Endodermal cell (in vitro differentiated cells): ENCODE data around the gene TMPRSS9. TPM values are rescaled to one million over a fixed set of nuclear protein-coding genes. Genes with fewer than 3 reads are reported as not detected.

ENCODE experiments used
- DNase-seq: peaks from one replicate; pipeline ENCODE4 v3.0.0-alpha.2; 2017
- H3K27ac ChIP-seq: 2 replicates; pipeline ENCODE4 v1.5.1; 2013; ENCODE audit warnings: mild to moderate bottlenecking, low read depth, low read length, moderate library complexity
- H3K27me3 ChIP-seq: 2 replicates; pipeline ENCODE4 v1.6.1; 2013; ENCODE audit warnings: mild to moderate bottlenecking, low read length, moderate library complexity; ENCODE audit not compliant: insufficient read depth, control insufficient read depth, poor library complexity, severe bottlenecking
- H3K36me3 ChIP-seq: 2 replicates; pipeline ENCODE4 v1.7.0; 2013; ENCODE audit warnings: mild to moderate bottlenecking, low read length, moderate library complexity; ENCODE audit not compliant: control insufficient read depth, insufficient read depth
- H3K4me1 ChIP-seq: one replicate; pipeline ENCODE4 v1.7.0; 2013; ENCODE audit warnings: low read length; ENCODE audit not compliant: control insufficient read depth, insufficient read depth
- H3K4me3 ChIP-seq: 2 replicates; pipeline ENCODE4 v1.5.1; 2013; ENCODE audit warnings: mild to moderate bottlenecking, low read length, moderate library complexity
- H3K9ac ChIP-seq: 2 replicates; pipeline ENCODE4 v1.6.1; 2013; ENCODE audit warnings: mild to moderate bottlenecking, low read length, moderate library complexity; ENCODE audit not compliant: poor library complexity, severe bottlenecking; ENCODE audit errors: extremely low read depth
- H3K9me3 ChIP-seq: 2 replicates; pipeline ENCODE4 v1.6.1; 2013; ENCODE audit warnings: mild to moderate bottlenecking, low read length, moderate library complexity; ENCODE audit not compliant: control insufficient read depth
- H3K27ac Mint-ChIP-seq: 2 replicates; pipeline ENCODE4 v1.8.0; 2020; ENCODE audit warnings: mixed read lengths
- H3K27me3 Mint-ChIP-seq: 2 replicates; pipeline ENCODE4 v1.8.0; 2021; ENCODE audit warnings: mild to moderate bottlenecking, mixed read lengths; ENCODE audit not compliant: insufficient read depth
- H3K36me3 Mint-ChIP-seq: 2 replicates; pipeline ENCODE4 v1.8.0; 2020; ENCODE audit warnings: low read depth, mixed read lengths
- H3K4me1 Mint-ChIP-seq: 2 replicates; pipeline ENCODE4 v1.8.0; 2020; ENCODE audit warnings: mixed read lengths
- H3K4me3 Mint-ChIP-seq: 2 replicates; pipeline ENCODE4 v1.8.0; 2020; ENCODE audit warnings: mild to moderate bottlenecking, moderate library complexity, mixed read lengths
- H3K9me3 Mint-ChIP-seq: 2 replicates; pipeline ENCODE4 v1.8.0; 2020; ENCODE audit warnings: mild to moderate bottlenecking, mixed read lengths
- CTCF ChIP-seq: fragments of 200-600 bp; sonication (generic); conservative IDR thresholded peaks from 2 replicates; pipeline ENCODE4 v1.5.0; 2021; ENCODE audit warnings: antibody characterized with exemption, mild to moderate bottlenecking
- WGBS, 2 experiments: methylation state at CpG; one replicate each; pipeline versions ENCODE4 v1.1.5 to v1.1.7; 2013; ENCODE audit warnings: missing lambda C conversion rate in 2 of 2, mixed read lengths in 1 of 2; ENCODE audit not compliant: insufficient coverage in 1 of 2, insufficient read length in 1 of 2; 5-methylcytosine and 5-hydroxymethylcytosine counted together
- total RNA-seq, 2 donors: library from RNA; stranded (reverse); fragmentation: NEBNext Ultra II Directional in 1 of 2; extraction: Animal tissue kit (Norgen Biotek cat#: 25700) in 1 of 2; gene quantifications; 2 replicates in 1 of 2; 3 replicates in 1 of 2; pipeline ENCODE4 v1.2.1, GENCODE V29; 2021

TMPRSS9 gene
- total RNA-seq, 2 donors from 2014 or later: 0.73 to 1.2 TPM

- peaks cover 26% of the 10 kb centered on the region for H3K36me3 Mint-ChIP-seq
- H3K9ac ChIP-seq: no peak overlapping the region
- no peak overlapping the region for H3K27ac Mint-ChIP-seq
- no peak overlapping the region for H3K4me3 Mint-ChIP-seq
- H3K27me3 ChIP-seq: no peaks in the 10 kb centered on the region
- no peak overlapping the region for H3K27ac ChIP-seq
- no peaks in the 10 kb centered on the region for H3K27me3 Mint-ChIP-seq
- H3K9me3 ChIP-seq: no peaks in the 10 kb centered on the region
- no peak for DNase-seq
- no peaks in the 10 kb centered on the region for H3K4me1 ChIP-seq
- 96% methylated on average over 23 to 42 of the region's 42 CpGs for WGBS, 2 experiments
- no peaks in the 10 kb centered on the region for H3K4me1 Mint-ChIP-seq
- H3K9me3 Mint-ChIP-seq: no peaks in the 10 kb centered on the region
- no peak overlapping the region for H3K4me3 ChIP-seq
- peaks cover 44% of the 10 kb centered on the region for H3K36me3 ChIP-seq
- no peak for TF ChIP-seq CTCF
Observed at GRCh38 chr19:2434721-2435265, 74.7 kb downstream of the TMPRSS9 start.

- no peak for DNase-seq
- no peaks in the 10 kb centered on the region for H3K9me3 ChIP-seq
- Mint-ChIP-seq H3K27ac (no peak overlapping the region), H3K27me3 (no peaks in the 10 kb centered on the region), H3K4me3 (no peak overlapping the region), H3K9me3 (no peaks in the 10 kb centered on the region), H3K4me1 (no peaks in the 10 kb centered on the region), H3K36me3 (peaks cover 26% of the 10 kb centered on the region)
- 95 to 98% methylated on average over 14 to 33 of the region's 39 CpGs for WGBS, 2 experiments
- TF ChIP-seq CTCF: no peak
- H3K4me3 ChIP-seq: no peak overlapping the region
- no peak overlapping the region for H3K9ac ChIP-seq
- H3K27ac ChIP-seq: no peak overlapping the region
- peaks cover 40% of the 10 kb centered on the region for H3K36me3 ChIP-seq
- H3K4me1 ChIP-seq: no peaks in the 10 kb centered on the region
- no peaks in the 10 kb centered on the region for H3K27me3 ChIP-seq
Observed at GRCh38 chr19:2436384-2436783, 76.3 kb downstream of the TMPRSS9 start.

DNA sequence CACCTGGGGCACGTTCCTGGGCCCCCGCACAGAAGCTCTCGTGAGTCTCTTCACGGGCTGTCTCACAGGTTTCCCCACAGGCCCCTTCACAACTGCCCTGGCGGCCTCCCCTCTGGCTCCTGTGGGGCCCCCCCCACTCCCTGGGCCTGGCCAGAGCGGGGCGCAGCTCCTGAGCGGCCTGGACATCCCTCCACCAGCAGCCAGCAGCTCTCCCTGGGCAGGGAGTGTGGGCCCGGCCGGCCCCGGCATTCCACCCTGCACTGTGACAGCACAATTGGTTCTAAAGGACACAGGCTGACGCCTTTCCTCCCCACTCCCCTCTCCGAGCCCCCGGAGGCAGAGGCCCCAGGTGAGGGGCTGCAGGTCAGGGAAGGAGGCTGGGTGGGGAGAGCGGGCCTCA is 76.9 kb downstream of the TMPRSS9 start:
- Histone ChIP-seq H3K9ac (no peak overlapping the region), H3K36me3 (peaks cover 35% of the 10 kb centered on the region), H3K9me3 (no peaks in the 10 kb centered on the region), H3K27ac (no peak overlapping the region), H3K4me3 (no peak overlapping the region), H3K27me3 (no peaks in the 10 kb centered on the region), H3K4me1 (no peaks in the 10 kb centered on the region)
- H3K27me3 Mint-ChIP-seq: no peaks in the 10 kb centered on the region
- no peak for DNase-seq
- no peaks in the 10 kb centered on the region for H3K9me3 Mint-ChIP-seq
- peaks cover 29% of the 10 kb centered on the region for H3K36me3 Mint-ChIP-seq
- H3K4me3 Mint-ChIP-seq: no peak overlapping the region
- 93 to 94% methylated on average over 3 to 15 of the region's 15 CpGs for WGBS, 2 experiments
- H3K4me1 Mint-ChIP-seq: no peaks in the 10 kb centered on the region
- H3K27ac Mint-ChIP-seq: no peak overlapping the region
- TF ChIP-seq CTCF: no peak
